CD4-positive, alpha-beta T cell treated with Interleukin-17A for 1 hour (primary cell): ENCODE data around the gene TMEM237.

Experiments
- DNase-seq: peaks from one replicate; pipeline ENCODE4 v3.0.0-alpha.2; 2020

The TMEM237 gene

DNA sequence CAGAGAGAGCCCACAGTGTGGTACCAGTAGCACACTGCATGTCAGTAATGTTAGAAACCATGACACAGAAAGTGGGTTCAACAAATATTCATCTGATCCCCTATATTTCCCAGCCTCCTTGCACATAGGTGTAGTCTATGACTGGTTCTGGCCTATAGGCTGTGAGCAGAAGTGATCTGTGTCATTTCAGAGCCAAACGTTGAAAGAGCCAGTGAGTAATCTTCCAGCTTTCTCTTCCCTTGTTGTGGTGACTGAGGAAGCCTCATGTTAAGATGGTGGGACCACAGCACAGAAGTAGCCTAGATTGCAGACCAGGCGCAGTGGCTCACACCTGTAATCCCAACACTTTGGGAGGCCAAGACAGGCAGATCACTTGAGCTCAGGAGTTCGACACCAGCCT, 4.1 kb downstream of the TMEM237 start:
- DNase-seq: no peak

DNA sequence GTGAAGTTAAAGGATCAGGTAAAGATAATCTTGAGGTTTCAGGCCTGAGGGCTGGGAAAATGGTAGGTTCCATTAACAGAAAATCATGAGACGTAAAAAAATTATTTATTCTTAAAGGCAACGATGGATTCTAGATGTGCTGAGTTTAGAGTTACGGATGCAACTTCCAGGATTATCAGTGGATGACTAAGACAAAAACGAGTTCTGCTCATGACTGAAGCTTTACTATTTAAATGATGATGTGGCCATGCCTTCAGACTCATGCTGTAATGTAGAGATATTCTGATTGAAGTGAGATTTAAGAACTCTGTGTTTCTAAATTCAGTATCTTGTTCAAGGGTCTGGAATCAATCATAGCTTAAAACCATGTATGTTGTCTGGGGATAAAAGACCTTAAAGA, 5.0 kb downstream of the TMEM237 start:
- DNase-seq: no peak

DNA sequence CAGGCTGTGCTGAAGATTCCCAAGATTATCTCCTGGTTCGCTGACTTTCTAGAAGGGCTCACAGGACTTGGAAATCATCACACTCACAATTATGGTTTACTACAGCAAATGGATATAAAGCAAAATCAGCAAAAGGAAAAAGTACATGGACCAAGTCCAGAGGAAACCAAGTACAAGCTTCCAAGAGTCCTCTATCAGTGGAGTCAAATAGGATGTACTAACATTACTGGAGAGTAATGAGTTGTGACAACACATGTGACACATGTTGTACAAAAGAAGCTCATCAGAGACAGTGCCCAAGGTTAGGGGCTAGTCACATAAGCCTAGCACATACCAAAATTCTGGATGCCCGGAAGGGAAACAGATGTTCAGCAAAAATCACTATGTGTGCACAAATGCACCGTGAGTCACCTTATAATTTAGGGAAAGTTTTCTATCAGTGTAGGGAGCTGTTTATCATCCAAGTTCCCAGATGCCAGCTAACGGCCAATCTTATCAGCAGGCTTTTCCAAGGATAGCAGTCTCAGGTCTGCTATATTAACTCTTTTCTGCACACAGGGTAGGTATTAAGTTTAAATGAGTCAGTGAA, 9.5 kb downstream of the TMEM237 start:
- DNase-seq: no peak

DNA sequence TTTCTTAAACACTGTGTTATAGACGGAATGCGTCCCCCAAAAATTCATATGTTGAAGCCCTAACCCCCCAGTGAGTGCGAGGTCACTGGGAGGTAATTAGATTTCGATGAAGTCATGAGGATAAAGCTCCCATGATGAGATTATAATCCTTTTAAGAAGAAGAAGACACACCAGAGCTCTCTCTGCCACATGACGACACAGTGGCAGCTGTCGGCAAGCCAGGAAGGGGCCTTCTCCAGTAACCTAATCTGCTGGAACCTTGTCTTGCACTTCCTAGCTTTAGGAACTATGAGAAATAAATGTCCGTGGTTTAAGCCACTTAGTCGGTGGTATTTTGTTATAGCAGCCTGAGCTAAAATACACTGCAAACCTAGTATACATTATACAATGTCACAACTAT, 12.3 kb downstream of the TMEM237 start:
- no peak for DNase-seq

DNA sequence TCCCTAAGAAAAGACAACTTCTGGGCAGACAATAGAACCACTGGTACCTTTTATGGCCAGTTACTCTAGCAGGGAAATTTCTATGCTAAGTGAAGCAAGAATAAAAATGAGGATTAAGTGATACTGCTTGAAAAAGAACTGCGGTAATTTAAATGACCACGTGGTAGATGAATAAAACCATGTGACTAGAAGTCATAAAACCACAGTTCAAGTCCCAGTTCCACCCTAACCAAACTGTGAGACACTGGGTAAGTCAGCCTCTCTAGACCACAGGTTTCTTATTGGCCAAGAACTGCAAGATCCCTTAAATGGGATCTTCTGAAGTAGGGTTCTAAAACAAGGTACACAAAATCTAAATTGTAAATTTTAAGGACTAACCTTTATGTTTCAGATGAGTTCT, 12.7 kb downstream of the TMEM237 start:
- no peak for DNase-seq

DNA sequence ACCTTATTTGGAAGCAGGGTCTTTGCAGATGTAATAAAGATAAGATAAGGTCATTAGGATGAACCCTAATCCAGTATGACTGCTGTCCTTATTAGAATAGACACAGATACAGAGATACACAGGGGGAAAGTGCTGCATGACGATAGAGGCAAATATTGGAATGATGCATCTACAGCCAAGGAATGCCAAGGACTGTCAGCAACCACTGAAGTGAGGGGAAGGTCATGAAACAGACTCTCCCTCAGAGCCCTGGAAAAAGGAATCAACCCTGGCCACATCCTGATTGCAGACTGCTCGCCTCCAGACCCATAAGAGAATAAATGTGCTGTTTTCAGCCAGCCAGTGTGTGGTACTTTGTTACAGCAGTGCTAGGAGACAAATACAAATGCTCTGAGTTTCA, 14.8 kb downstream of the TMEM237 start:
- no peak for DNase-seq

DNA sequence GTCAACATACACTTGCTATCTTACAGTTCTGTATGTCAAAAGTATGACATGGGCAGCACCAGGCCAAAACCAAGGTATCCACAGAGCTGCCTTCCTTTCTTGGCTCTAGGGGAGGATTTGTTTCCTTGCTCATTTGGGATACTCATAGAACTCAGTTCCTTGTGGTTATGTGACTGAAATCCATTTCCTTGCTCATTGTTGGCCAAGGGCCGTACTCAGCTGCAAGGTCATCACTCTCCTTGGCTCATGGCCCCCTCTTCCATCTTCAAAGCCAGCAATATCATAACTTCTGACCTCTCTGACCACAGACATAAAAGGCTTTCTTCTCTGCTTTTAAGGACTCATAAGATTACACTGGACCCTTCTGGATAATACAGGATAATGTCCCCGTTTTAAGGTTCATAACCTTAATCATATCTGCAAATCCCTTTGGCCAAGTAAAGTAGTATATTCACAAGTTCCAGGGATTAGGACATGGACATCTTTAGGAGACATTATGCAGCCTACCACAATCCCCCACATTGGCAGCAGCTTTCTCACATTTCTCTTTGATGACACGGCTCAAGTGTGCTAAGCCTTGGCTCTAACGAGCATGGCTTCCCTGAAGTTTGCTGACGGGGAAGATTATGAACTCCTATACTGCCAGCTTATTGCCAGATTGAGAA, 20.9 kb downstream of the TMEM237 start:
- DNase-seq: no peak

DNA sequence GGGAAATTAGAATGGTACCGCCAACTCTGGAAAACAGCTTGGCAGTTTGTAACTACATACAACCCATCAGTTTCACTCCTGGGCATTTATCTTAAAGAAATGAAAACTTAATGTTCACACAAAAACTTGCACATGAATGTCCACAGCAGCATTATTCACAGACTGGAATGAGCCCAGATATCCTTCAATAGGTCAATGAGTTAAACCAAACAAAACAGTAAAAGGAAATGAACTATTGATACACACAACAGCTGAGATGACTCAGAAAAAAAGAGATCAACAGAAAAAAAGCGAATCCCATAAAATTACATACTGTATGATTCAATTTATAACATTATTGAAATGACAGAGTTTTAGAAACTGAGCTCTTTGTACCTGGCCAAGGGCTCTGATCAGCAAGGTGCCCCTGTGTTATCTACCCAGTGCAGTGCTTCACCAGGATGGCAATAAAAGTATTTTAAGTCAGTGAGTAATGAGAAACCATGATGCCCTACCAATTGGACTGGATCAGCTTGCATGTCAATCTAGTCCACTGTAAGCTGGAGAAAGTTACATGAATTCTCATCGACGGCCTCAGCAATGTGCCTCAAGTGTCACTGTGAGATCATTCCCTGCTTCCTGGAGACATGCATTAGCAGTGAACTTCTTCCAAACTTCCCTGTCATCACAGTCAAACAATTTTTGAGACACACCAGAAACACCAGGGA, 21.9 kb downstream of the TMEM237 start:
- DNase-seq: no peak

DNA sequence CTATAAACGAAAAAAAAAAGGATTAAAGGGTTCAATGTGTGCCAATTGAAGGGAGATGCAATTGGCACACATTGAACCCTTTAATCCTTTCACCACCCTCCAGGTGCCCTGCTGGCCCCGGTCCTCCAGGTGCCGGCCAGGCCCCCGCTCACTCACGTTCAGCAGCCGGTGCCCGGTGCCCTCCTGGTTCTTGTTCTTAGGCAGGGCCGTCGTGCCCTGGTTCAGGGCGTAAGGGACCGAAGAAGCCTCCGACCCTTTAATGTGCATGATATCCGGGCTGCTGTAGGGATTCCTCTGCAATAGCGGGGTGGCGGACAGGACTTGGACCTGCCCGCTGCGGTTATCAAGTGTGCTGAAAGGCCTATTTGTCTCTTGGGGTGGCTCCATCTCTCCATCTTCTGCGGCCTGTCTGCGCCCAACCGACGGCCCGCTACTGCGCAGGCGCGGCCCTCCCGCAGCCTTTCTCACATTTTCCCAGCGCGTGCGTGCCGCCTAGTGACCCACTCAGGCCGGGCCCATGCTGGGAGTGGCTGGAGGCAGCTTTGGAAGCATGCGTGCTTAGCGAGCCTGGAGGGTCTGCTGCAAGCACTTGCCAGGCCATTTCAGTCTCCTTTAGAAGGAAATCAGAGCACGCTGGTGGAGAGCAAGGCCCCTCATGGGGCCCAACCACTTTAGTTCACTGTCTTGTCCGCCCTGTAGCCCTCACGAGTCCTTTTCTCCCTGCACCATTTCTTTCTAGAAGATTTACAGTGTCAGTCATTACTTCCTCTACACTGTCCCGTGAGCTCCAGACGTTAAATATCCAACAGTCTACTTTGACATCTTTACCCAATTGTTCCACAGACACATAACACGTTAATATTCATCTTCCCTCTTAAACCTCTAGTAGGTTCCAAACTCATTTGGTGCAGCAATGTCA, 24.3 kb downstream of the TMEM237 start:
- DNase-seq: no peak

DNA sequence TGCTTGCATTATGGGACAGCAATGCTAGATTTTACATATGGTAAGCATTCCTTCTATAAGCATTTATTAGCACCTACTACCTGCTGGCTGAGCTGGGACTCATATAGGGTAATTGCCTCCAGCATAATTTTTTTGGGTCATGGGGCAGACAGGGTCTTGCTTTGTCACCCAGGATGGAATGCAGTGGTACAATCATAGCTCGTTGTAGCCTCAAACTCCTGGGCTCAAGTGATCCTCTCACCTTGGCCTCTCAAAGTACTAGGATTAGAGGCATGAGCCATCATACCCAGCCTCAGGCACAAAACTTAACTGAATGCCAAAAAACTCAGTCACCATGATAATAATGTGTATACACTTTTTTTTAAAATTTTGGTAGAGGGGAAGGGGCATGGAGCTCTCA, 35.3 kb downstream of the TMEM237 start:
- DNase-seq: no peak

DNA sequence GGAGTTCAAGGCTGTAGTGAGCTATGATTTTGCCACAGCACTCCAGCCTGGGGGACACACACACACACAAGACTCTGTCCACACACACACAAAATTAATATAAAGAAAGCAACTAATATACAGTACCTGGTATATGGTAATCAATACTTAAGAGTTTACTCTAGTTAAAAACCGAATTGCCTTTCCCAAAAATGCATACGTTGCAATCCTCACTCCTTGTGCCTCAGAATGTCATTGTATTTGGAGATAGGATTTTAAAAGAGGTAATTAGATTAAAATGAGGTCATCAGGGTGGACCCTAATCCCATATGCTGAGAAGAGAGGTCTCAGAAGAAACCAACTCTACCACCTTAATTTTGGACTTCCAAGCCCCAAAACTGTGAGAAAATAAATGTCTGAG, 35.7 kb downstream of the TMEM237 start:
- no peak for DNase-seq

DNA sequence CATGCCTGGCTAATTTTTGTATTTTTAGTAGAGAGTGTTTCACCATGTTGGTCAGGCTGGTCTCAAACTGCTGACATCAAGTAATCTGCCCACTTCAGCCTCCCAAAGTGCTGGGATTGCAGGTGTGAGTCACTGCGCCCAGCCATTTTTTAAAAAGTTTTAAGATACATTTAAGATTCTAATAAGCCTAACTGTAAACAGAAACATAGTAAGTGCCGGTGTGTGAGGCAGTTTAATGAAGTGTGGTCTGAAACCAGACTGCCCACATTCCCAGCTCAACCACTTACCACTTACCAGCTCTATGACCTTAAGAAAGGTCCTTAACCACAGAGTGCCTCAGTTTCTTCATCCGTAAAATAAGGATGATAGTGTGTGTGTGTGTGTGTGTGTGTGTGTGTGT, 42.4 kb downstream of the TMEM237 start:
- DNase-seq: no peak

DNA sequence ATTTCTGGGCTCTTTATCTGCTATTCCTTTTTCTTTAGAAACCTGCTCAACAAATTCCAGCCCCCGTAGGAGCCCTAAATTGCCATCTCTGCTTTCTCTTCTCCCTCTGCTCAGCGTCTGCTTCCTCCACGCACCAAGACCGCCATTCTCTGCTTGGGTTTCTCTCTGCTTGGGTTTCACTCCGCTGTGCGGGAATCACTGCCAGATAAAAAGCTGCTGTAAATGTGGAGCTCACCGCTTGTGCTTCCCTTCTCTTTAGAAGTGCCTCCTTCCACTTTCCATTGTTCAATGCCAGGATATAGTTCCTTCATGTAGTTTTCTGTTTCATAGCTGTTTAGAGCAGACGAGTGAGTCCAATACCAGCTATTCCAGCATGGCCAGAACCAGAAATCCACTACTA, 45.9 kb downstream of the TMEM237 start:
- DNase-seq: no peak

DNA sequence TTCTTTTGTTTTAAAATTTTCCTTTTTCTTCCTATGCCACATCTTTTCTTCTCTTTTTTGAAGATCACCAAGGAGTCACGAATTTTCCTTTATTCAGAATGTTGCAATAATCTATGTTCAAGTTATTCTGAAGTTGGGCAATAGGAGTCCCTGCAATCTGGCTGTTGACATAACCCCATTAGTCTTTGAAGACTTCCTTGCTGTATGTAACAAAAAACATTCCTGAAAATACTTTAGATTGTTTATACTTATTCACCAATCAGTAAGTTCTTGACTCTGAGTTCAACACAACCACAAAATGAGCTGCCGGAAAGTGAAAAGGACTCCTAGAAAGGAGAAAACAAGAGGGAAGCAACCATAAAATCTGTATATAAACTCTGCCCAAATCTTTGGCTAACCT, 62.8 kb downstream of the TMEM237 start:
- DNase-seq: no peak

DNA sequence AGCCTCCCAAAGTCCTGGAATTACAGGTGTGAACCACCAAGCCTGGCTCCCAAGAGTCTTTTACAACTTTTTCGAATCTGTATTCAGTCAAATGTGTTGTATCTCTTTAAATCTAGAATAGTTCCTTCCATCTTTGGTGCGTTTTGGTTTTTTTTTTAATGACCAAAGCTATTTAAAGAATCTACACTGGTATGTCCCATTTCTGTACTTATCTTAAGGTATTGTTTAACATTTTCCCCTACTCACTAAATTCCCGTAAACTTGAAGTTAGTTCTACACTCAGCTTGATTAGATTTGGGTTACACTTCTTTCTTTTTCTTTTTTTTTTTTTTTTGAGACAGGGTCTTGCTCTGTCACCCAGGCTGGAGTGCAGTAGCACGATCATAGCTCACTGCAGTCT, 63.8 kb downstream of the TMEM237 start:
- DNase-seq: no peak

DNA sequence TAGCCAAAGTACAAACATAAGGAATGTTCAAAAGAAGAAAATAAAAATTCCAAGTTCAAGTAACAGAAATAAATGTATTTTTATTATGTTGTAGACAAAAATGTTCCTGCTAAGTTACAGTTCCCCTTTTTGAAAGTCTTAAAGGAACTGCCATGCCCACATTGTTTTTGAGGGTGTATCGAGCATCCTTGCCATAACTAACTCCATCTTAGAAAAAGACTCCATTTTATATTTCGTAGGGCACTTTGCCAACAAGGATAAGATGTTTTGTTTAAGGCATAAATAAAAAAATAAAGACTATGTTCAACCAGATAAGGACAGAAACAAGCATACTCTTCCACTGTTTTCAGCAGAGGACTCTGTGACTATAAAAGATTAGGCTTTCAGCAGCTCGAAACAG, 67.3 kb downstream of the TMEM237 start:
- no peak for DNase-seq

DNA sequence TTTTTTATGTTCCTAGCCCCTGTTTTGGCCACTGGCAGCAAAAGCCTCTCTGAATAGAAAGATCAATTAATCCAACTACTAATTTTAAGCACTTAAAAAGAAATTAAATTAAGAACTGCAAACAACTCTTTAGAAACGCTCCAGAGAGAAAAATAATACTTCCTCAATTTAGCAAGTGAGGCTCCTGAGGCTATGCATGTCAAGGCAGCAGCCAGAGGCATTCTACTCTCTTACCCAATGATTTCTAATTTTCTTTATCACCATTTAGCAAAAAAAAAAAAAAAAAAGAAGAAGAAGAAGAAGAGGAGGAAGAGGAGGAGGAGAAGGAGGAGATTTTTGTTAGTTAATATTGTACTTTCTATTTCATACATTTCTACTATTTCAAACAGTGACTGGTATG, 68.5 kb downstream of the TMEM237 start:
- no peak for DNase-seq

DNA sequence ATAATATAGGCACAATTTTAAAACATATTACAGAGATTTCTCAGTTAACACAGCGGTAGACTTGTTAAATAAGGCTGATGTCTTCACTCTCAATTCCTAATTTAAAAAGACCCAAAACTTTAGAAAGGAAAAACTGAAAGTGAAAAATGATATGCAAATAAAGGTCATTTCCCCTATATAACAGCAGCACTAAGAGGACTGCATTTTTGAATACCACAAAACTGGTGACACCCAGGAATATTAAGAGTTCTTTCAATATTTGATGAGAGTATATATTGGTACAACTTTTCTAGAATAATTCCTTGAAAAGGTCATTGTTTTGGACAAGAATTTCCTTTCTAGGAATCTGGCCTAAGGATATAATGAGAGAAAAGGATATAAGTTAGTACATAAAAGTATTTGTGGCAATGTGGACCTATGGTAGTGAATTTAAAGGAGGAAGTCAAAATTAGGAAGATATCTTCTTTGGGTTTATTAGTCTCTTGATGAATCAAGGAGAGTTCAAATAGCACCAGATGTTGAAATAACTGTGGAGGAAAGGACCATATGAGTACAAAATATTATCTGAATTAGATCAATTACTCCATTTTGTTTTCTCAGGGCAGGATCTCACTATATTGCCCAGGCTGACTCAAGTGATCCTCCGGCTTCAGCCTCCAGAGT, 70.3 kb downstream of the TMEM237 start:
- no peak for DNase-seq
